Measurements from ENCODE around the gene EXOG.
"Not testable (repeated sequence)": the region's sequence is repeated elsewhere in the genome, so short reads cannot be mapped to it uniquely, and the experiment has no call there.

The EXOG gene

GRCh38 chr3:38564631-38565338 is 68.6 kb downstream of the EXOG start:
- peak in 1 of 2 donors; percentile 7 for DNase-seq

GRCh38 chr3:38565339-38566214 is 69.4 kb downstream of the EXOG start:
- DNase-seq: peak in 1 of 2 donors; percentile 3

- DNase-seq: peak in 1 of 2 donors; percentile 9
Measured at GRCh38 chr3:38566215-38566528, 70.0 kb downstream of the EXOG start.

GRCh38 chr3:38566794-38567193 is 70.7 kb downstream of the EXOG start:
- not testable (repeated sequence) for DNase-seq

- DNase-seq: peak in 1 of 2 donors; percentile 3
Measured at GRCh38 chr3:38567498-38567897, 71.4 kb downstream of the EXOG start.

- no peak for DNase-seq
Measured at GRCh38 chr3:38573111-38573510, 77.0 kb downstream of the EXOG start.

GRCh38 chr3:38573556-38573955 is 77.4 kb downstream of the EXOG start:
- DNase-seq: no peak

- DNase-seq: no peak
Measured at GRCh38 chr3:38574411-38575278, 78.5 kb downstream of the EXOG start.

- DNase-seq: no peak
Measured at GRCh38 chr3:38575279-38575843, 79.2 kb downstream of the EXOG start.

Measured in CD4-positive, alpha-beta T cell treated with Interleukin-4 for 1 hour (primary cell).